Stomach (tissue), 9 donors: Measurements from ENCODE around the gene MTMR1. TPM values are rescaled to one million over a fixed set of nuclear protein-coding genes. Genes with fewer than 3 reads are reported as not detected.

Experiments
- DNase-seq, 2 donors: peaks; one replicate each; pipeline versions ENCODE4 v3.0.0 to v3.0.0-alpha.2; 2013 to 2019
- H3K27ac ChIP-seq, 5 donors: fragments of 200-600 bp in 4 of 5; sonication (generic) in 4 of 5; one replicate each; pipeline ENCODE4 v1.5.1; 2013 to 2019; ENCODE audit warnings: mild to moderate bottlenecking in 1 of 5, moderate library complexity in 1 of 5
- H3K27me3 ChIP-seq, 3 donors: fragments of 200-600 bp; sonication (generic); one replicate each; pipeline ENCODE4 v1.5.1; 2017 to 2019; ENCODE audit warnings: mixed run types in 1 of 3
- H3K36me3 ChIP-seq, 4 donors: fragments of 200-600 bp; sonication (generic); 1 replicate in 3 of 4; 2 replicates in 1 of 4; pipeline ENCODE4 v1.5.1; 2016 to 2019
- H3K4me1 ChIP-seq, 4 donors: fragments of 200-600 bp; sonication (generic); one replicate each; pipeline ENCODE4 v1.5.1; 2016 to 2019
- H3K4me3 ChIP-seq, 4 donors: fragments of 200-600 bp; sonication (generic) in 3 of 4; one replicate each; pipeline ENCODE4 v1.5.1; 2016 to 2019; ENCODE audit warnings: mild to moderate bottlenecking in 1 of 4
- H3K9me3 ChIP-seq, 4 donors: fragments of 200-600 bp; sonication (generic); one replicate each; pipeline ENCODE4 v1.5.1; 2016 to 2019
- EP300 ChIP-seq: sonication (generic); formaldehyde crosslinking; IDR thresholded peaks from one replicate; pipeline ENCODE4 v1.6.1; 2017; ENCODE audit warnings: antibody characterized with exemption
- POLR2A ChIP-seq, 4 donors: fragments of 450-650 bp; IDR thresholded peaks; one replicate each; pipeline ENCODE4 v1.6.1; 2016; ENCODE audit warnings: antibody characterized with exemption in 4 of 4, control low read depth in 2 of 4, mild to moderate bottlenecking in 1 of 4, moderate library complexity in 1 of 4
- POLR2AphosphoS5 ChIP-seq, 3 donors: sonication (generic); formaldehyde crosslinking; IDR thresholded peaks; one replicate each; pipeline ENCODE4 v1.6.1; 2016; ENCODE audit warnings: antibody characterized with exemption in 3 of 3
- WGBS, 5 donors: extraction: QIAGEN DNeasy Blood & Tissue Kit in 3 of 5; methylation state at CpG; one replicate each; pipeline versions ENCODE4 v1.1.5 to v1.1.7; 2013 to 2018; 5-methylcytosine and 5-hydroxymethylcytosine counted together
- intact Hi-C: fragments of 100-400 bp; cut with DNase I; formaldehyde crosslinking; loops from one replicate; pipeline ENCODE4 v1.15.1; 2023; ENCODE audit warnings: low total_unique reads
- polyA plus RNA-seq, 3 donors: library from polyadenylated mRNA; stranded (reverse); fragments of 200-250 nt; gene quantifications; one replicate each; pipeline ENCODE4 v1.2.3, GENCODE V29; 2013
- total RNA-seq, 5 donors: library from RNA; depleted of rRNA; stranded (reverse); fragments of >200 nt; gene quantifications; one replicate each; pipeline versions ENCODE4 v1.1.0 to v1.2.3, GENCODE V29; 2014 to 2016
- TF ChIP-seq, protein P1 (sequence below), 7 experiments: fragments of 450-650 bp in 4 of 7; fragments of 200-600 bp in 3 of 7; sonication (generic) in 3 of 7; IDR thresholded peaks; one replicate each; pipeline ENCODE4 v1.5.1; 2016 to 2019; ENCODE audit warnings: antibody characterized with exemption in 7 of 7, control low read depth in 2 of 7, mild to moderate bottlenecking in 1 of 7
- donor health status: healthy with polysubstance abuse.
- donor health status: Bipolar disorder and iron deficiency.
- donor health status: healthy.

Gene MTMR1
- total and polyA plus RNA-seq, 8 donors, result 4.7 to 36.4 (median 8.0) TPM

DNA sequence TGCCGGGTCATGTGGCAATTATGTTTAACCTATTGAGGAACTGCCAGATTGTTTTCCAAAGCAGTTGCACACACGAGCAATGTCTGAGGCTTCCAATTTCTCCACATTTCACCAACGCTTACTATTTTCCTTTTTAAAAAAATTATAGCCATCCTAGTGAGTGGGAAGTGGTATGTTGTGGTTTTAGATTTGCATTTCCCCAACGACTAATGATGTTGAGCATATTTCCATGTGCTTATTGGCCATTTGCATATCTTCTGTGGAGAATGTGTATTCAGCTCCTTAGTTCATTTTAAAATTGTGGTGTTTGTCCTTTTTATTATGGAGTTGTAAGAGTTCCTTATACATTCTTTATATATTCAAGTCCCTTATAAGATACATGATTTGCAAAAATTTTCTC lies 60.2 kb downstream of the MTMR1 start:
- Histone ChIP-seq H3K9me3 (no peaks in the 10 kb centered on the region), H3K27ac (no peak overlapping the region), H3K36me3 (peaks cover 0 to 58% (median 50%) of the 10 kb centered on the region in 4 donors), H3K4me1 (no peaks in the 10 kb centered on the region), H3K27me3 (no peaks in the 10 kb centered on the region), H3K4me3 (no peak overlapping the region)
- intact Hi-C loops, result no loop called here
- no peak for DNase-seq
- TF ChIP-seq, protein P1, sequence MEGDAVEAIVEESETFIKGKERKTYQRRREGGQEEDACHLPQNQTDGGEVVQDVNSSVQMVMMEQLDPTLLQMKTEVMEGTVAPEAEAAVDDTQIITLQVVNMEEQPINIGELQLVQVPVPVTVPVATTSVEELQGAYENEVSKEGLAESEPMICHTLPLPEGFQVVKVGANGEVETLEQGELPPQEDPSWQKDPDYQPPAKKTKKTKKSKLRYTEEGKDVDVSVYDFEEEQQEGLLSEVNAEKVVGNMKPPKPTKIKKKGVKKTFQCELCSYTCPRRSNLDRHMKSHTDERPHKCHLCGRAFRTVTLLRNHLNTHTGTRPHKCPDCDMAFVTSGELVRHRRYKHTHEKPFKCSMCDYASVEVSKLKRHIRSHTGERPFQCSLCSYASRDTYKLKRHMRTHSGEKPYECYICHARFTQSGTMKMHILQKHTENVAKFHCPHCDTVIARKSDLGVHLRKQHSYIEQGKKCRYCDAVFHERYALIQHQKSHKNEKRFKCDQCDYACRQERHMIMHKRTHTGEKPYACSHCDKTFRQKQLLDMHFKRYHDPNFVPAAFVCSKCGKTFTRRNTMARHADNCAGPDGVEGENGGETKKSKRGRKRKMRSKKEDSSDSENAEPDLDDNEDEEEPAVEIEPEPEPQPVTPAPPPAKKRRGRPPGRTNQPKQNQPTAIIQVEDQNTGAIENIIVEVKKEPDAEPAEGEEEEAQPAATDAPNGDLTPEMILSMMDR (IDR thresholded peaks at IDR 0.05), result no peak
- TF ChIP-seq POLR2A (IDR thresholded peaks at IDR 0.05) (no peak), EP300 (no peak), POLR2AphosphoS5 (IDR thresholded peaks at IDR 0.05) (no peak)
- 72 to 90% (median 78%) methylated on average over 4 of the region's 4 CpGs for WGBS, 5 donors

- TF ChIP-seq POLR2AphosphoS5 (IDR thresholded peaks at IDR 0.05) (no peak), POLR2A (IDR thresholded peaks at IDR 0.05) (no peak), EP300 (no peak)
- TF ChIP-seq, protein P1 (IDR thresholded peaks at IDR 0.05), result no peak
- no peak for DNase-seq
- intact Hi-C loops, result no loop called here
Observed at GRCh38 chrX:150753968-150754367, 60.8 kb downstream of the MTMR1 start.

DNA sequence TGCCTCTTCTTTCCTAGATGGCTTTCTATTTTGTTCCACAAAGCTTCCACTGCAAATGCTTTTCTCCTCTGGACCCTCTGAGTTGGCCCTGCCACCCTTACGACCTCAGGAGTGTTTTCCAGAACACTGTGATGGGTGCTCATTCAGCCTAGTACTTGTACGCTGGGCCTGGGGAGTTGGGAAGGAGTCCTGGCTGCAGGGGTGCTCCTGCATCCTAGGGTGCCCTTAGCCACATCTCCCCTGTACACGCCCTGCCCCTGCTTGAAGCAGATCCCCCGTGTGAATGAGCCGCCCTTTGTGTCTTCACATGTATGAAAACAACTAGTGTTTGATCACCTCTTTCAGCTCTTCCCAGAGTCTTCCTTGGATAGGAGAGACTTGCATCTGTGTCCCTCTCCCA lies 64.2 kb downstream of the MTMR1 start:
- no peak for TF ChIP-seq EP300
- TF ChIP-seq, protein P1 (IDR thresholded peaks at IDR 0.05), result no peak
- TF ChIP-seq POLR2A (IDR thresholded peaks at IDR 0.05), result no peak
- no peak for TF ChIP-seq POLR2AphosphoS5 (IDR thresholded peaks at IDR 0.05)

More at GRCh38 chrX:150753968-150754367, 60.8 kb downstream of the MTMR1 start:
- Histone ChIP-seq H3K4me3 (no peak overlapping the region), H3K27me3 (no peaks in the 10 kb centered on the region), H3K36me3 (peaks cover 0 to 58% (median 51%) of the 10 kb centered on the region in 4 donors), H3K9me3 (no peaks in the 10 kb centered on the region), H3K27ac (no peak overlapping the region), H3K4me1 (no peaks in the 10 kb centered on the region)
- 91 to 97% (median 94%) methylated on average over 4 of the region's 4 CpGs for WGBS, 5 donors

GRCh38 chrX:150759568-150760416 lies 66.6 kb downstream of the MTMR1 start:
- no peak overlapping the region for H3K4me3 ChIP-seq
- intact Hi-C loops, result no loop called here
- DNase-seq, result no peak
- TF ChIP-seq POLR2AphosphoS5 (IDR thresholded peaks at IDR 0.05), result no peak
- no peak for TF ChIP-seq EP300
- no peak for TF ChIP-seq POLR2A (IDR thresholded peaks at IDR 0.05)
- TF ChIP-seq, protein P1 (IDR thresholded peaks at IDR 0.05), result no peak
- peaks cover 0 to 46% (median 45%) of the 10 kb centered on the region in 4 donors for H3K36me3 ChIP-seq
- 78 to 94% (median 90%) methylated on average over 16 to 22 of the region's 22 CpGs for WGBS, 5 donors
- H3K27ac ChIP-seq, result no peak overlapping the region
- H3K4me1 ChIP-seq, result no peaks in the 10 kb centered on the region
- H3K27me3 ChIP-seq, result no peaks in the 10 kb centered on the region
- H3K9me3 ChIP-seq, result no peaks in the 10 kb centered on the region

More for the DNA sequence above, 64.2 kb downstream of the MTMR1 start:
- Histone ChIP-seq H3K27ac (no peak overlapping the region), H3K36me3 (peaks cover 0 to 49% (median 43%) of the 10 kb centered on the region in 4 donors), H3K27me3 (no peaks in the 10 kb centered on the region), H3K4me1 (no peaks in the 10 kb centered on the region), H3K9me3 (no peaks in the 10 kb centered on the region), H3K4me3 (no peak overlapping the region)
- 81 to 94% (median 92%) methylated on average over 5 of the region's 5 CpGs for WGBS, 5 donors
- intact Hi-C loops, result no loop called here
- no peak for DNase-seq
